Osteoblast (primary cell): ENCODE results near the gene CCDC92B. TPM values are rescaled to one million over a fixed set of nuclear protein-coding genes. Genes with fewer than 3 reads are reported as not detected.
A peak's percentile ranks its signal among the peaks of the same experiment; 100 is the strongest.

ENCODE experiments used
- DNase-seq: peaks from one replicate; pipeline ENCODE4 v3.0.0; 2011; ENCODE audit warnings: low spot score, mixed read lengths; ENCODE audit not compliant: insufficient read length; ENCODE audit errors: missing footprints
- H2AFZ ChIP-seq: 2 replicates; pipeline ENCODE4 v1.6.0; 2011; ENCODE audit warnings: mild to moderate bottlenecking, low read length
- H3K27ac ChIP-seq: 2 replicates; pipeline ENCODE4 v1.5.1; 2011; ENCODE audit warnings: mild to moderate bottlenecking, low read depth, low read length, moderate library complexity
- H3K27me3 ChIP-seq: 2 replicates; pipeline ENCODE4 v1.6.0; 2012; ENCODE audit warnings: mild to moderate bottlenecking, control low read depth, inconsistent platforms, low read length, moderate library complexity; ENCODE audit not compliant: insufficient read depth
- H3K36me3 ChIP-seq: 2 replicates; pipeline ENCODE4 v1.5.1; 2011; ENCODE audit warnings: mild to moderate bottlenecking, low read length, control low read depth, moderate library complexity; ENCODE audit not compliant: insufficient read depth
- H3K4me1 ChIP-seq: 2 replicates; pipeline ENCODE4 v1.5.1; 2011; ENCODE audit warnings: mild to moderate bottlenecking, low read length, control low read depth, moderate library complexity; ENCODE audit not compliant: insufficient read depth
- H3K4me2 ChIP-seq: 2 replicates; pipeline ENCODE4 v1.6.0; 2011; ENCODE audit warnings: mild to moderate bottlenecking, low read length; ENCODE audit not compliant: insufficient read depth
- H3K4me3 ChIP-seq: fragments of 200-600 bp; sonication (generic); 3 replicates; pipeline ENCODE4 v1.5.1; 2012; ENCODE audit warnings: mild to moderate bottlenecking, low read length, inconsistent platforms; ENCODE audit not compliant: insufficient read depth
- H3K79me2 ChIP-seq: 2 replicates; pipeline ENCODE4 v1.6.0; 2012; ENCODE audit warnings: mild to moderate bottlenecking, low read length, control low read depth, inconsistent platforms; ENCODE audit not compliant: insufficient read depth
- H3K9me3 ChIP-seq: 2 replicates; pipeline ENCODE4 v1.5.1; 2011; ENCODE audit warnings: low read depth, low read length, control low read depth
- H4K20me1 ChIP-seq: 2 replicates; pipeline ENCODE4 v1.6.0; 2012; ENCODE audit warnings: mild to moderate bottlenecking, low read length, control low read depth; ENCODE audit not compliant: insufficient read depth
- total RNA-seq: library from RNA; depleted of rRNA; stranded (reverse); fragments of >200 nt; gene quantifications from 2 replicates; pipeline ENCODE4 v1.2.3, GENCODE V29; 2012
- TF ChIP-seq, protein P1 (sequence below): IDR thresholded peaks from 2 replicates; pipeline ENCODE4 v1.5.1; 2011; ENCODE audit warnings: mild to moderate bottlenecking, low read depth, low read length, moderate library complexity; ENCODE audit errors: extremely low read depth

CCDC92B gene
- not detected in 2 replicates for total RNA-seq

DNA sequence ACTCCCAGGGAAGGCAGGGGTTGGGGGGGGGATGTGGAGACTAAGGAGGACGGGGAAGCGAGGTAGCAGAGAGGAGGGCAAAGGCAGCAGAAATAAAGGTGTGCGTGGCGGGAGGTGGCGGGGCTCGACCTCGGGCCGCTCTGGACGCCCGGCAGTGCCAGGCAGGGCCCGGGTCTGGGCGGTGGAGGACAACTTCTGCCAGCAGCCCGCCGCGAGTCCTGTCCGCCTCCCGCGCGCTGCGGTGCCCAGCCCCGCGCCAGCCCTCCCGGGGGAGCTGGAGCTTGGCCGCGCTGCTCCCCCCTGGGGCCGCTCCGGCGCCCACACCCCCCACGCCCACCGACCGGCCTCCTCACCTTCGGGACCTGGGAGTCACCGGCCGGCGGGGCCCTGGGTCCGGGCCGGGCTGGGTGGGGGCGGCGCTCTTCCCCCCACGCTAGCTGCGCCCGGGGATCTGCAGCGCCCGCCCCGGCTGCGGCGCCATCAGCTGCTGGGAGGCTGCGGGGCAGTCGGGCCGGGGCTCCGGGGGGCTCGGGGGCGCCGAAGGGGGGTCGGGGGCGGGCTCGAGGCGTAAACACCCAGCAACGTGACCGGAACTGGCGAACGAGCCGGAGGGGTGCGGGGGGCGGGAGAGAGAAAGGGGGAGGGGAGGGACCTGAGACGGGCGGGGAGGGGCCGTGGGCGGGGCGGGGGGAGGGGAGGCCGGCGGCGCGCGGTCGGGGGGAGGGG is at the start of gene CCDC92B:
CCDC92B (minus strand) TSS at position 595 of the 726 bp plus-strand sequence. CDS start 14,507 bp downstream, outside the sequence.
- Histone ChIP-seq H3K79me2 (no peaks in the 10 kb centered on the region), H2AFZ (no peak within 1 kb of the TSS), H3K4me3 (no peak within 1 kb of the TSS), H3K36me3 (no peaks in the 10 kb centered on the region), H4K20me1 (no peaks in the 10 kb centered on the region), H3K4me2 (no peak within 1 kb of the TSS), H3K9me3 (no peaks in the 10 kb centered on the region), H3K4me1 (no peaks in the 10 kb centered on the region), H3K27me3 (peaks cover 37% of the 10 kb centered on the region), H3K27ac (no peak within 1 kb of the TSS)
- TF ChIP-seq, protein P1, sequence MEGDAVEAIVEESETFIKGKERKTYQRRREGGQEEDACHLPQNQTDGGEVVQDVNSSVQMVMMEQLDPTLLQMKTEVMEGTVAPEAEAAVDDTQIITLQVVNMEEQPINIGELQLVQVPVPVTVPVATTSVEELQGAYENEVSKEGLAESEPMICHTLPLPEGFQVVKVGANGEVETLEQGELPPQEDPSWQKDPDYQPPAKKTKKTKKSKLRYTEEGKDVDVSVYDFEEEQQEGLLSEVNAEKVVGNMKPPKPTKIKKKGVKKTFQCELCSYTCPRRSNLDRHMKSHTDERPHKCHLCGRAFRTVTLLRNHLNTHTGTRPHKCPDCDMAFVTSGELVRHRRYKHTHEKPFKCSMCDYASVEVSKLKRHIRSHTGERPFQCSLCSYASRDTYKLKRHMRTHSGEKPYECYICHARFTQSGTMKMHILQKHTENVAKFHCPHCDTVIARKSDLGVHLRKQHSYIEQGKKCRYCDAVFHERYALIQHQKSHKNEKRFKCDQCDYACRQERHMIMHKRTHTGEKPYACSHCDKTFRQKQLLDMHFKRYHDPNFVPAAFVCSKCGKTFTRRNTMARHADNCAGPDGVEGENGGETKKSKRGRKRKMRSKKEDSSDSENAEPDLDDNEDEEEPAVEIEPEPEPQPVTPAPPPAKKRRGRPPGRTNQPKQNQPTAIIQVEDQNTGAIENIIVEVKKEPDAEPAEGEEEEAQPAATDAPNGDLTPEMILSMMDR, result no peak
- DNase-seq, result peak; percentile 74

GRCh38 chr17:2798678-2799077 is 49.2 kb upstream of the CCDC92B start:
- TF ChIP-seq, protein P1, result no peak
- peak; percentile 42 for DNase-seq
- H2AFZ ChIP-seq, result no peak overlapping the region
- no peaks in the 10 kb centered on the region for H4K20me1 ChIP-seq
- H3K36me3 ChIP-seq, result no peaks in the 10 kb centered on the region
- H3K27me3 ChIP-seq, result peaks cover 37% of the 10 kb centered on the region
- H3K27ac ChIP-seq, result no peak overlapping the region
- H3K4me2 ChIP-seq, result no peak overlapping the region
- H3K4me1 ChIP-seq, result no peaks in the 10 kb centered on the region
- H3K79me2 ChIP-seq, result no peaks in the 10 kb centered on the region
- no peaks in the 10 kb centered on the region for H3K9me3 ChIP-seq
- no peak overlapping the region for H3K4me3 ChIP-seq

GRCh38 chr17:2798188-2798587 is 48.7 kb upstream of the CCDC92B start:
- H3K4me3 ChIP-seq, result no peak overlapping the region
- TF ChIP-seq, protein P1, result no peak
- no peaks in the 10 kb centered on the region for H3K79me2 ChIP-seq
- H3K36me3 ChIP-seq, result no peaks in the 10 kb centered on the region
- no peaks in the 10 kb centered on the region for H4K20me1 ChIP-seq
- peaks cover 36% of the 10 kb centered on the region for H3K27me3 ChIP-seq
- no peaks in the 10 kb centered on the region for H3K4me1 ChIP-seq
- H3K4me2 ChIP-seq, result no peak overlapping the region
- no peaks in the 10 kb centered on the region for H3K9me3 ChIP-seq
- peak; percentile 3 for DNase-seq
- H3K27ac ChIP-seq, result no peak overlapping the region
- H2AFZ ChIP-seq, result no peak overlapping the region

- H3K9me3 ChIP-seq, result no peaks in the 10 kb centered on the region
- peak; percentile 63 for DNase-seq
- TF ChIP-seq, protein P1, result no peak
Measured at GRCh38 chr17:2797637-2798036, 48.2 kb upstream of the CCDC92B start.

More at GRCh38 chr17:2797637-2798036, 48.2 kb upstream of the CCDC92B start:
- no peak overlapping the region for H3K4me2 ChIP-seq
- H3K36me3 ChIP-seq, result no peaks in the 10 kb centered on the region
- no peaks in the 10 kb centered on the region for H4K20me1 ChIP-seq
- H3K4me3 ChIP-seq, result no peak overlapping the region
- no peak overlapping the region for H2AFZ ChIP-seq
- no peaks in the 10 kb centered on the region for H3K79me2 ChIP-seq
- peaks cover 33% of the 10 kb centered on the region for H3K27me3 ChIP-seq
- H3K4me1 ChIP-seq, result no peaks in the 10 kb centered on the region
- H3K27ac ChIP-seq, result no peak overlapping the region
